Lower leg skin (tissue), 4 donors: Measurements from ENCODE around the gene CCDC188. TPM values are rescaled to one million over a fixed set of nuclear protein-coding genes. Genes with fewer than 3 reads are reported as not detected.

Source experiments
- DNase-seq, 2 donors: peaks; one replicate each; pipeline ENCODE4 v3.0.0-alpha.2; 2019; ENCODE audit warnings: low spot score in 2 of 2
- H3K4me3 ChIP-seq: fragments of 200-600 bp; sonication (generic); 2 replicates; pipeline ENCODE4 v1.5.1; 2017; ENCODE audit warnings: mild to moderate bottlenecking, low read depth; ENCODE audit not compliant: poor library complexity, severe bottlenecking
- POLR2A ChIP-seq, 2 donors: fragments of 450-650 bp; IDR thresholded peaks; one replicate each; pipeline ENCODE4 v1.6.1; 2016 to 2017; ENCODE audit warnings: antibody characterized with exemption in 2 of 2, mild to moderate bottlenecking in 1 of 2, moderate library complexity in 1 of 2
- WGBS, 2 donors: methylation state at CpG; one replicate each; pipeline ENCODE4 v1.1.5; 2018; 5-methylcytosine and 5-hydroxymethylcytosine counted together
- intact Hi-C: fragments of 100-400 bp; cut with DNase I; formaldehyde crosslinking; loops from one replicate; pipeline ENCODE4 v1.15.0; 2023; ENCODE audit warnings: low total_unique reads
- total RNA-seq, 4 donors: library from RNA; depleted of rRNA; stranded (reverse); fragments of >200 nt; gene quantifications; one replicate each; pipeline ENCODE4 v1.1.0, GENCODE V29; 2016
- TF ChIP-seq, protein P1 (sequence below), 3 donors: fragments of 450-650 bp; IDR thresholded peaks; one replicate each; pipeline ENCODE4 v1.5.1; 2016; ENCODE audit warnings: antibody characterized with exemption in 3 of 3, mild to moderate bottlenecking in 3 of 3, moderate library complexity in 2 of 3

CCDC188 gene
- total RNA-seq, 4 donors from 2014 or later, result 0.16 to 2.1 (median 1.7) TPM; not detected in 1

DNA sequence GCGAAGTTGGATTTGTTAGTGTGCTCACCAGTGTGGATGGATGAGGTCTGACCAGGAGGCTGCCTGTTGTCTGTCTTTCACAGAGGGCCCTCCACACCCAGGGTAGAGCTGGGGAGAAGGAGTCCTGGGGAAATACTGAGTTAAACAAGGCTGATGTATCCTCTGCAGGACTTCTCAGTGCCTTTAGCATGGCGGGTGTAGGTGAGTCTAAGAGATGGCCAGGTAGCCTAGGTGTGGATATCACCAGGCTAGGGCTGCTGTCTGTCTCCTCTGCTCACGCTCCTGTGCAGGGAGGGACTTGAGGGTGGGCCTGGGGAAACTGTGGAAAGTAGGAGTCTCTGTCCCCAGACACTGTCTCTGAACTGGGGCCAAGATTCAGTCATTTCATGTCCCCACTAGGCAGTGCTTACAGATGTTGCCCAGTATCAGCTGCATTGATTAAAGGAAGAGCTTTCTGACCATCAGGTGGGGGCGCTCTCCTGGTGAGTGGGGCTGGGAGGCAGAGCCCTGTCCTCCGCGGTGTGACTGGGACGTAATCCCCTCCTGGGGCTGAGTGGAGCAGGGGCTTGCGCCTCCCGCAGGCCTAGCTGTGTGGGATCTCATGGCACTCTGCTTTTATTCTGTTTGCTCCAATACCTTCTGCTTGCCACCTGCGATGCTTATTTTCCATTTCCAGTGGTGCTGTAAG is 35.5 kb upstream of the CCDC188 start:
- 63 to 70% methylated on average over 10 of the region's 10 CpGs for WGBS, 2 donors
- H3K4me3 ChIP-seq, result no peak overlapping the region
- no peak for DNase-seq
- intact Hi-C loops, result no loop called here
- TF ChIP-seq, protein P1, sequence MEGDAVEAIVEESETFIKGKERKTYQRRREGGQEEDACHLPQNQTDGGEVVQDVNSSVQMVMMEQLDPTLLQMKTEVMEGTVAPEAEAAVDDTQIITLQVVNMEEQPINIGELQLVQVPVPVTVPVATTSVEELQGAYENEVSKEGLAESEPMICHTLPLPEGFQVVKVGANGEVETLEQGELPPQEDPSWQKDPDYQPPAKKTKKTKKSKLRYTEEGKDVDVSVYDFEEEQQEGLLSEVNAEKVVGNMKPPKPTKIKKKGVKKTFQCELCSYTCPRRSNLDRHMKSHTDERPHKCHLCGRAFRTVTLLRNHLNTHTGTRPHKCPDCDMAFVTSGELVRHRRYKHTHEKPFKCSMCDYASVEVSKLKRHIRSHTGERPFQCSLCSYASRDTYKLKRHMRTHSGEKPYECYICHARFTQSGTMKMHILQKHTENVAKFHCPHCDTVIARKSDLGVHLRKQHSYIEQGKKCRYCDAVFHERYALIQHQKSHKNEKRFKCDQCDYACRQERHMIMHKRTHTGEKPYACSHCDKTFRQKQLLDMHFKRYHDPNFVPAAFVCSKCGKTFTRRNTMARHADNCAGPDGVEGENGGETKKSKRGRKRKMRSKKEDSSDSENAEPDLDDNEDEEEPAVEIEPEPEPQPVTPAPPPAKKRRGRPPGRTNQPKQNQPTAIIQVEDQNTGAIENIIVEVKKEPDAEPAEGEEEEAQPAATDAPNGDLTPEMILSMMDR (IDR thresholded peaks at IDR 0.05), result no peak
- TF ChIP-seq POLR2A (IDR thresholded peaks at IDR 0.05), result no peak

DNA sequence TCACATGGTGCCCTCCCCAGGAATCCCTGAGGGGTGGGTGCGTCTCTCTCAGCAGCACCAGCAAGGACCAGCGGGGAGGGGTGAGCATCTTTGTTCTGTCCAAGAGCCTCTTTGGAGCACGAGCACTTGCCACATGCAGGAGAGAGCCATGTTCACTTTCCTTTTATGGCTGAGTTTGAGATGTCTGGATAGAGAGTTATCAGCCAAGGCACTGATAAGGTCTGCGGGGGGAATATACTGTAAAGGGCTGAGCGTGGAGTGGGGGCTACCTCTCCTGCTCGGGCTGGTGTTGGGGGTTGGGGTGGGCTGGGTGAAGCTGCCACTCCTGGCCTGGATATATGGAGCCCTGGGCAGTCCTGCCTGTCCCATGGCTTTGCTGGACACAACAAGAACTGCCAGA is 34.9 kb upstream of the CCDC188 start:
- intact Hi-C loops, result no loop called here
- H3K4me3 ChIP-seq, result no peak overlapping the region
- no peak for DNase-seq
- TF ChIP-seq POLR2A (IDR thresholded peaks at IDR 0.05), result no peak
- TF ChIP-seq, protein P1 (IDR thresholded peaks at IDR 0.05), result no peak
- WGBS, 2 donors, result 73 to 93% methylated on average over 4 to 6 of the region's 6 CpGs

DNA sequence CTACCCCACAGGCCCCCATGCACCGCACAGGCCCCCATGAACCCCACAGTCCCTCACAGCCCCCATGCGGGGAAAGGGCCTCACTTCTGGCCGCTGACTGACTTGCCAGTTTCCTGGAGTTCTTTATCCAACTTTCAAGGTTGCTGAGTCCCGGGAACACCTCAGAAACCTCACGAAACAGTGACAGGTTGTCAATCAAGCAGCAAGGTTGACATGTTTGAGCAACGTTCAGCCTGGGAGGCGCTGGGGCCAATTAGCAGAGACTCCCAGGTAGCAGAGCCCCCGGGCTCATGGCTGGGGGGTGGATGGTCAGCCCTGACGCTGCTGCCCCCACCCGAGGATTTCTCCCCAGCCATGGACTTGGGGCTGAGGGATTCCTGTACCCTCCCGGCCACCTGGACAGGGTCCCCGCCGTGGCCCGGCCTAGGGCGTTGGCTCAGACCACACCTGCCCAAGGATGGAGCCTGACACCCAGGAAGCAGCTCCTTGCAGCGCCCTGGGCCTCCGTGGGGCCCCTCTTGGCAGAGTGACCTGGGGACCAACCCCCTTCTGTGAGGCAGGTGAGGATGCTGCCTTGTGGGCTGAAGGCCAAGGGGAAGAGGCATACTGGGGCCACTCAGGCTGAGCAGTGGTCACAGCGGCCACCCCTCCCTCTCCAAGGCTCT is 33.8 kb upstream of the CCDC188 start:
- TF ChIP-seq, protein P1 (IDR thresholded peaks at IDR 0.05), result no peak
- no peak for TF ChIP-seq POLR2A (IDR thresholded peaks at IDR 0.05)
- WGBS, 2 donors, result 65 to 73% methylated on average over 9 to 18 of the region's 18 CpGs
- intact Hi-C loops, result no loop called here
- DNase-seq, result no peak
- no peak overlapping the region for H3K4me3 ChIP-seq

DNA sequence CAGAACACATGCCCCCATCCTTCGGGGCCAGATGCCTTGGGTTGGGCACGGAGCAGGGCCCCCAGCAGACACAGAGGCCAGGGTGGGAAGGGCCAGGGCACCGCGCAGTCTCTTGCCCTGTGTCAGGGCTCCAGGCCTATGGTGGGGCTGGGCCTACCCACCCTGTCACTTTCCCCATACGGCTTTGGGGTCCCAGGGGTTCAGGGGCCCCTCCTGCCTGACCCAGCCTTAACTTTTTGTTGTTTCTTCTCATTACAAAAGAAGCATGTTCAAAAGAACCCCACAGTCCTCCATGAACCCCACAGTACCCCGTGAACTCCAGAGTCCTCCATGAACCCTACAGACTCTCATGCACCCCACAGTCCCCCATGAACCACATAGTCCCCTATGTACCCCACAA is 33.0 kb upstream of the CCDC188 start:
- WGBS, 2 donors, result 79 to 91% methylated on average over 6 of the region's 6 CpGs
- H3K4me3 ChIP-seq, result no peak overlapping the region
- no peak for DNase-seq
- intact Hi-C loops, result no loop called here
- TF ChIP-seq, protein P1 (IDR thresholded peaks at IDR 0.05), result no peak
- no peak for TF ChIP-seq POLR2A (IDR thresholded peaks at IDR 0.05)

DNA sequence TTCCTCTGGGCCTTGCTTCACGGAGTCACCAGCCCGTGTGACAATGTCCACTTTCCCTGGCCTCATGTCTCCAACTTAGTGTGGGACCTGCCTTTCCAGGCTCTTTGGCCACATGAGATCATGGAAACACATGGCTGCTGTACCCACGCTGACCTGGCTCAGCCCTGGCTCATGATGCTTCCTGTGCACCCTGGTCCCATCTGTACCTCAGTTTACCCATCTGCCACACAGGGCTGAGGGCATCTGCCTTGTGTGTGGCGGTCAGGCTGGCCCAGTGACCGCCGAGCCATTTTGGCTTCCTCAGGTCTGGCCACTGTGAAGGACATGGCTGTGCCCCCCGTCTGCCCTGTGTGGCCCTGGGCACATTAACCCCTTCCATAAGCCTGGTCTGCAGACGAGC is 32.2 kb upstream of the CCDC188 start:
- intact Hi-C loops, result no loop called here
- TF ChIP-seq, protein P1 (IDR thresholded peaks at IDR 0.05), result no peak
- TF ChIP-seq POLR2A (IDR thresholded peaks at IDR 0.05), result no peak
- no peak for DNase-seq
- H3K4me3 ChIP-seq, result no peak overlapping the region
- WGBS, 2 donors, result 83 to 86% methylated on average over 8 of the region's 8 CpGs
